ENCODE measurements around the gene AJUBA. TPM values are rescaled to one million over a fixed set of nuclear protein-coding genes. Genes with fewer than 3 reads are reported as not detected.

The AJUBA gene
- total and polyA plus RNA-seq, 2 donors (not counting 1 experiment from before 2014, with no cell fraction given): 1.6 TPM; not detected in 1

DNA sequence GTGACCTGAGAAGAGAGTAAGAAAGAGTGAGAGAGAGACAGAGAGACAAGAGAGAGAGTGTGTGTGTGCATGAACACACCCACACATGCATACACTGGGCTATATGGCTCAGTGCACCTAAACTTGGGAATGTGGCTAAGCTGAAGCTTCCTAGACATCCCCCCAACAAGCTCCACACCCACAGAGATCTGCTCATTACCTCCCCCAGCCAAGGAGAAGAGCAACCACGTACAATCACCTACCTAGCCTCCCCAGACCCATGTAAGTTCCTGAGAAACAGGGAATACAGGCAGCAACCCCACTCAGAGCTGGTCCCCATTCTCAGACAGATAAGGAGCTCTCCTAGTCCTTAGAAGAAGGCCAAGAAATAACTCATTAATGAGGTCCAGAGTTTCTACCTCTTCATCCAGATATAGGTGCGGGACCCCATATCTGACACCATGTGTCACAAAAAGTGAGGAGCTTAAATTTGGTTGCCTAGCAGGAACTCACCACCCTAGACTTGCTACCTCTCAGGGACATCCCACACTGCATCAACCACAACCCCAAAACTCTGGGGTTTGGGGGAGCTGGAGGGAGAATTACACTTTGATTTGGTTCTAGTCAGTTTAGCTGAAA, 9.9 kb downstream of the AJUBA start:
- Histone ChIP-seq H3K4me2 (replicated peaks; ENCODE audit: low read depth, low read length, poor library complexity, severe bottlenecking) (no peak overlapping the region), H3K4me3 (ENCODE audit: control extremely low read depth in 1 of 5, extremely low read depth in 1 of 5, insufficient read depth in 1 of 5, low read depth in 2 of 5, low read length in 4 of 5) (no peak overlapping the region), H3K4me1 (ENCODE audit: control insufficient read depth in 2 of 2, insufficient read depth in 2 of 2, low read length in 2 of 2) (peaks cover 0 to 5% of the 10 kb centered on the region in 2 donors), H2AFZ (ENCODE audit: insufficient read depth, low read depth, low read length, poor library complexity, severe bottlenecking) (no peak overlapping the region), H3K36me3 (replicated peaks in 1 of 2; ENCODE audit: control extremely low read depth in 1 of 2, control insufficient read depth in 1 of 2, extremely low read depth in 1 of 2, insufficient read depth in 2 of 2, low read length in 1 of 2) (no peaks in the 10 kb centered on the region), H3K79me2 (ENCODE audit: control insufficient read depth, insufficient read depth, low read length) (no peaks in the 10 kb centered on the region), H3K27ac (ENCODE audit: low read length in 2 of 2) (no peak overlapping the region), H3K9me3 (ENCODE audit: control extremely low read depth in 1 of 3, control insufficient read depth in 2 of 3, insufficient read depth in 1 of 3, low read length in 2 of 3) (no peaks in the 10 kb centered on the region), H3K9ac (ENCODE audit: low read length) (no peak overlapping the region), H4K20me1 (ENCODE audit: control insufficient read depth, insufficient read depth, low read length, poor library complexity, severe bottlenecking) (no peaks in the 10 kb centered on the region), H3K27me3 (replicated peaks in 1 of 4; ENCODE audit: control extremely low read depth in 1 of 4, control insufficient read depth in 3 of 4, insufficient read depth in 4 of 4, low read length in 3 of 4) (peaks cover 0 to 5% (median 0%) of the 10 kb centered on the region in 4 experiments)
- Mint-ChIP-seq H3K27ac (no peak overlapping the region), H3K9me3 (ENCODE audit: insufficient read depth) (no peaks in the 10 kb centered on the region), H3K27me3 (peaks cover 15% of the 10 kb centered on the region), H3K4me1 (peaks cover 4% of the 10 kb centered on the region), H3K4me3 (no peak overlapping the region)
- ChIA-PET POLR2A (interaction anchor here (1.6 kb wide), 1 partner anchor 85 kb away, joined by 3 read pairs; no protein-coding TSS in a partner anchor), CTCF (interaction anchor here (0.7 to 36.3 kb wide), 28 partner anchors 11 to 415 kb away, joined by 3 to 1134 read pairs (median 4); partner anchors contain the start of genes AJUBA, CDH24, HAUS4 and PRMT5)
- WGBS (ENCODE audit: insufficient coverage): 40% methylated on average over 1 of the region's 2 CpGs
- ATAC-seq (ENCODE audit: low read depth) (no peak), DNase-seq (no peak)
- TF ChIP-seq, protein P1, sequence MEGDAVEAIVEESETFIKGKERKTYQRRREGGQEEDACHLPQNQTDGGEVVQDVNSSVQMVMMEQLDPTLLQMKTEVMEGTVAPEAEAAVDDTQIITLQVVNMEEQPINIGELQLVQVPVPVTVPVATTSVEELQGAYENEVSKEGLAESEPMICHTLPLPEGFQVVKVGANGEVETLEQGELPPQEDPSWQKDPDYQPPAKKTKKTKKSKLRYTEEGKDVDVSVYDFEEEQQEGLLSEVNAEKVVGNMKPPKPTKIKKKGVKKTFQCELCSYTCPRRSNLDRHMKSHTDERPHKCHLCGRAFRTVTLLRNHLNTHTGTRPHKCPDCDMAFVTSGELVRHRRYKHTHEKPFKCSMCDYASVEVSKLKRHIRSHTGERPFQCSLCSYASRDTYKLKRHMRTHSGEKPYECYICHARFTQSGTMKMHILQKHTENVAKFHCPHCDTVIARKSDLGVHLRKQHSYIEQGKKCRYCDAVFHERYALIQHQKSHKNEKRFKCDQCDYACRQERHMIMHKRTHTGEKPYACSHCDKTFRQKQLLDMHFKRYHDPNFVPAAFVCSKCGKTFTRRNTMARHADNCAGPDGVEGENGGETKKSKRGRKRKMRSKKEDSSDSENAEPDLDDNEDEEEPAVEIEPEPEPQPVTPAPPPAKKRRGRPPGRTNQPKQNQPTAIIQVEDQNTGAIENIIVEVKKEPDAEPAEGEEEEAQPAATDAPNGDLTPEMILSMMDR (IDR thresholded peaks at IDR 0.05): no peak
- intact Hi-C loops (cut with micrococcal nuclease): no loop called here

DNA sequence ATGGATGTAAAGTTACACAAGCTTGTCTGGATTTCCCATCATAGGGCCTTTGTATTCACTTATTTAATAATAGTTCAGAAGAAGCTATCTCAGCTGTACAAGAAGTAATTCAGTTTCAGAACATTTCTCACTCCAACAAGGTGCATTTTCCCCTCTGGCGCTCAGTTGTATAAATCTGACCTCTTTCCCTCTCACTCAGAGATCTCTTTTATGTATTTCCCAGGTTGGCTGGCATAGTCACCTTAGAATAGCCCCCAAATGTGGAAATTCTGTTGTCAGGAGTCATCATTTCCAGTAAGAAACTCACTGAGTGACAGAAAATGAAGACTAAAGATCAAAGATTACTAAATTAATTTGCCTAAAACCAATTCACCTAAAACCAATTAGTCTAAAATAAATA, 11.2 kb downstream of the AJUBA start:
- ChIA-PET POLR2A (interaction anchor here (0.7 kb wide), 1 partner anchor 13 kb away, joined by 6 read pairs; no protein-coding TSS in a partner anchor), CTCF (interaction anchor here (1.0 to 36.3 kb wide), 7 partner anchors 13 to 414 kb away, joined by 3 to 1134 read pairs (median 23); partner anchors contain the start of genes AJUBA, CDH24 and HAUS4)
- Histone ChIP-seq H2AFZ (ENCODE audit: insufficient read depth, low read depth, low read length, poor library complexity, severe bottlenecking) (no peak overlapping the region), H3K27ac (ENCODE audit: low read length in 2 of 2) (no peak overlapping the region), H3K4me3 (ENCODE audit: control extremely low read depth in 1 of 5, extremely low read depth in 1 of 5, insufficient read depth in 1 of 5, low read depth in 2 of 5, low read length in 4 of 5) (no peak overlapping the region), H4K20me1 (ENCODE audit: control insufficient read depth, insufficient read depth, low read length, poor library complexity, severe bottlenecking) (no peaks in the 10 kb centered on the region), H3K9ac (ENCODE audit: low read length) (no peak overlapping the region), H3K4me2 (replicated peaks; ENCODE audit: low read depth, low read length, poor library complexity, severe bottlenecking) (no peak overlapping the region), H3K9me3 (ENCODE audit: control extremely low read depth in 1 of 3, control insufficient read depth in 2 of 3, insufficient read depth in 1 of 3, low read length in 2 of 3) (no peaks in the 10 kb centered on the region), H3K27me3 (replicated peaks in 1 of 4; ENCODE audit: control extremely low read depth in 1 of 4, control insufficient read depth in 3 of 4, insufficient read depth in 4 of 4, low read length in 3 of 4) (no peaks in the 10 kb centered on the region), H3K79me2 (ENCODE audit: control insufficient read depth, insufficient read depth, low read length) (no peaks in the 10 kb centered on the region), H3K36me3 (replicated peaks in 1 of 2; ENCODE audit: control extremely low read depth in 1 of 2, control insufficient read depth in 1 of 2, extremely low read depth in 1 of 2, insufficient read depth in 2 of 2, low read length in 1 of 2) (no peaks in the 10 kb centered on the region), H3K4me1 (ENCODE audit: control insufficient read depth in 2 of 2, insufficient read depth in 2 of 2, low read length in 2 of 2) (no peaks in the 10 kb centered on the region)
- TF ChIP-seq EZH2 (IDR thresholded peaks at IDR 0.05; ENCODE audit: borderline replicate concordance, insufficient read depth, low read depth, low read length, poor library complexity, severe bottlenecking): no peak
- TF ChIP-seq, protein P1 (IDR thresholded peaks at IDR 0.05): no peak
- peaks cover 15% of the 10 kb centered on the region for H3K27me3 Mint-ChIP-seq
- H3K27ac Mint-ChIP-seq: no peak overlapping the region
- intact Hi-C loops (cut with micrococcal nuclease): no loop called here
- H3K4me1 Mint-ChIP-seq: no peaks in the 10 kb centered on the region
- WGBS (ENCODE audit: insufficient coverage): 100% methylated on average over 1 of the region's 1 CpG
- no peaks in the 10 kb centered on the region for H3K9me3 Mint-ChIP-seq (ENCODE audit: insufficient read depth)
- no peak for DNase-seq
- no peak overlapping the region for H3K4me3 Mint-ChIP-seq
- ATAC-seq (ENCODE audit: low read depth): no peak

Data from B cell (primary cell).